DND-41 (cell line): ENCODE measurements around the gene FBXO21.

Experiments
- ATAC-seq: fragments of 200-7000 bp; cut with Tn5 transposase; 3 replicates; pipeline ENCODE4 v1.9.1; 2021; ENCODE audit warnings: low read depth; ENCODE audit not compliant: insufficient read depth
- DNase-seq: peaks from one replicate; pipeline ENCODE4 v3.0.0-alpha.2; 2020
- H2AFZ ChIP-seq: 2 replicates; pipeline ENCODE4 v1.6.0; 2012; ENCODE audit warnings: low read depth, low read length
- H3K27ac ChIP-seq: 2 replicates; pipeline ENCODE4 v1.5.1; 2012; ENCODE audit warnings: low read length, inconsistent platforms
- H3K27me3 ChIP-seq: fragments of 200-600 bp; sonication (generic); 2 replicates; pipeline ENCODE4 v1.6.0; 2012; ENCODE audit warnings: low read length, mild to moderate bottlenecking, inconsistent platforms; ENCODE audit not compliant: insufficient read depth, poor library complexity
- H3K36me3 ChIP-seq: 2 replicates; pipeline ENCODE4 v1.5.1; 2012; ENCODE audit warnings: low read length, inconsistent platforms; ENCODE audit not compliant: insufficient read depth
- H3K4me1 ChIP-seq: 2 replicates; pipeline ENCODE4 v1.5.1; 2012; ENCODE audit warnings: mild to moderate bottlenecking, low read length; ENCODE audit not compliant: insufficient read depth
- H3K4me2 ChIP-seq: 2 replicates; pipeline ENCODE4 v1.6.0; 2012; ENCODE audit warnings: mild to moderate bottlenecking, moderate library complexity, low read length, inconsistent platforms; ENCODE audit not compliant: insufficient read depth
- H3K4me3 ChIP-seq, 2 experiments: fragments of 200-600 bp in 1 of 2; shearing (Covaris generic) in 1 of 2; 2 replicates each; pipeline ENCODE4 v1.5.1; 2012 to 2016; ENCODE audit warnings: inconsistent platforms in 2 of 2, low read length in 2 of 2, mild to moderate bottlenecking in 2 of 2, low read depth in 1 of 2, moderate library complexity in 1 of 2
- H3K79me2 ChIP-seq: 2 replicates; pipeline ENCODE4 v1.6.0; 2012; ENCODE audit warnings: low read length, inconsistent platforms; ENCODE audit not compliant: insufficient read depth
- H3K9ac ChIP-seq: 2 replicates; pipeline ENCODE4 v1.6.0; 2012; ENCODE audit warnings: low read depth, mild to moderate bottlenecking, inconsistent platforms, low read length, moderate library complexity
- H3K9me3 ChIP-seq: 2 replicates; pipeline ENCODE4 v1.5.1; 2012; ENCODE audit warnings: low read length, moderate library complexity, mild to moderate bottlenecking, inconsistent platforms; ENCODE audit not compliant: insufficient read depth, severe bottlenecking
- H4K20me1 ChIP-seq: 2 replicates; pipeline ENCODE4 v1.6.0; 2012; ENCODE audit warnings: low read length; ENCODE audit not compliant: insufficient read depth
- EZH2 ChIP-seq: IDR thresholded peaks from 3 replicates; pipeline ENCODE4 v1.6.1; 2012; ENCODE audit warnings: borderline replicate concordance, low read depth, mild to moderate bottlenecking, moderate library complexity, low read length, inconsistent platforms; ENCODE audit not compliant: severe bottlenecking
- TF ChIP-seq, protein P1 (sequence below): IDR thresholded peaks from 2 replicates; pipeline ENCODE4 v1.5.1; 2012; ENCODE audit warnings: borderline replicate concordance, low read length, moderate library complexity, mild to moderate bottlenecking; ENCODE audit not compliant: poor library complexity, severe bottlenecking; ENCODE audit errors: extremely low read depth

FBXO21 gene

DNA sequence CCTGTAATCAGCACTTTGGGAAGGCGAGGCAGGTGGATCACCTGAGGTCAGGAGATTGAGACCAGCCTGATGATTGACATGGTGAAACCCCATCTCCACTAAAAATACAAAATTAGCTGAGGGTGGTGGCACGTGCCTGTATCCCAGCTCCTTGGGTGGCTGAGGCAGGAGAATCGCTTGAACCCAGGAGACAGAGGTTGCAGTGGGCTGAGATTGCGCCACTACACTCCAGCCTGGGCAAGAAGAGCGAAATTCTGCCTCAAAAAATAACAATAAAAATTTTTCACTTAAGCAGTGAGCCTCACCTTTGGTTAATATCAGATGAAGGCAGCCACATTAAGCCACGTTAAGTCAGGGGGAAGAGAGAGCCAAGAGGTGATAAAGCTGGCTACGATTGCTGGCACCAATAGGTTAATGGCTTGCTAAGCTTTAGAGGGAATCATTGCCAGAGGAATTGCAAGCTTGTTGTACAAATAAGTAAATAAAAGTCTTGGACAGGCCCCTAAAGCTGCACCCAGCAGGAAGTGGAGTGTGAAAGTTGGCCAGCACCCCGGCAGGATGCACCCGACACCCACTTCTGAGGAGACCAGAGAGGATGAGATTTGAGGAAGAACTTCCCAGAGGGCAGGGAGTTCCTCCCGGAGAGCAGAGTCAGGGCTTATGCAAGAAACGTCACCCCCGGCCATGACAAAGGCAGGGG, 49.7 kb downstream of the FBXO21 start:
- no peaks in the 10 kb centered on the region for H3K9me3 ChIP-seq

DNA sequence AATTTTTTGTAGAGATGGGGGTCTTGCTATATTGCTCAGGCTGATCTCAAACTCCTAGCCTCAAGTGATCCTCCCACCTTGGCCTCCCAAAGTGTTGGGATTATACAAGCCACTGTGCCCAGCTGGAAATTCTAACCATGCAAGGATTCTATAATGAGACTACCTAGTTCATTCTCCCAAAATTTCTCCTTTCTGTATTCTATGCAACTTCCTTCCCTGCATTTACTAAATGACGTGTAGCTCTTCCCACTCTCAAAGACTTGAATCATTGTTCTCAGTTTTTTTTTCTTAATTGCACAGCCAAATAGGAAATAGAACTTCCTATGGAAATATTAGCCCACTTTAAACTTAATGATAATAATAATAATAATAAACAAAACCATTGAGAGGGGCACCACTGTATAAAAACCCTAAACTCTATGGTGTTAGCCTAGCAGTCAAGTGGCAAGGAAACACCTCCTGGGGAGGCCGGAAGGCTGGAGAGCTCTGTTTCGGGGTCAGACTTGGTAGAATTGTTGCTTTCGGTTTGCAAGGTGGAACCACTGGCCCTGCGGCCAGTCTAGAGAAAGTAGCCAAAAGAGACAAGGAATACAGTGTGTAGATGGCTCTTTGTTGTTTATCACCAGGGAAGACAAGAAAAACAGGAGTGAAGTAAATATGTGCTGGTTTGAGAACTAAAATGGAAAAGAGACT, 51.1 kb downstream of the FBXO21 start:
- no peak overlapping the region for H3K27ac ChIP-seq
- H3K79me2 ChIP-seq: no peaks in the 10 kb centered on the region
- DNase-seq: no peak
- H4K20me1 ChIP-seq: peaks cover under 1% of the 10 kb centered on the region; the same call in 1 of the 2 replicates
- no peak overlapping the region for H3K9ac ChIP-seq
- TF ChIP-seq EZH2: no peak
- TF ChIP-seq, protein P1, sequence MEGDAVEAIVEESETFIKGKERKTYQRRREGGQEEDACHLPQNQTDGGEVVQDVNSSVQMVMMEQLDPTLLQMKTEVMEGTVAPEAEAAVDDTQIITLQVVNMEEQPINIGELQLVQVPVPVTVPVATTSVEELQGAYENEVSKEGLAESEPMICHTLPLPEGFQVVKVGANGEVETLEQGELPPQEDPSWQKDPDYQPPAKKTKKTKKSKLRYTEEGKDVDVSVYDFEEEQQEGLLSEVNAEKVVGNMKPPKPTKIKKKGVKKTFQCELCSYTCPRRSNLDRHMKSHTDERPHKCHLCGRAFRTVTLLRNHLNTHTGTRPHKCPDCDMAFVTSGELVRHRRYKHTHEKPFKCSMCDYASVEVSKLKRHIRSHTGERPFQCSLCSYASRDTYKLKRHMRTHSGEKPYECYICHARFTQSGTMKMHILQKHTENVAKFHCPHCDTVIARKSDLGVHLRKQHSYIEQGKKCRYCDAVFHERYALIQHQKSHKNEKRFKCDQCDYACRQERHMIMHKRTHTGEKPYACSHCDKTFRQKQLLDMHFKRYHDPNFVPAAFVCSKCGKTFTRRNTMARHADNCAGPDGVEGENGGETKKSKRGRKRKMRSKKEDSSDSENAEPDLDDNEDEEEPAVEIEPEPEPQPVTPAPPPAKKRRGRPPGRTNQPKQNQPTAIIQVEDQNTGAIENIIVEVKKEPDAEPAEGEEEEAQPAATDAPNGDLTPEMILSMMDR: no peak
- peaks cover 13% of the 10 kb centered on the region for H3K4me1 ChIP-seq
- peaks cover 10% of the 10 kb centered on the region for H3K36me3 ChIP-seq
- no peak overlapping the region for H2AFZ ChIP-seq
- no peak for ATAC-seq
- no peak overlapping the region for H3K4me3 ChIP-seq
- no peaks in the 10 kb centered on the region for H3K27me3 ChIP-seq
- H3K4me2 ChIP-seq: no peak overlapping the region
- H3K9me3 ChIP-seq: no peaks in the 10 kb centered on the region

More for the DNA sequence above, 49.7 kb downstream of the FBXO21 start:
- ATAC-seq (no peak), DNase-seq (no peak)
- no peak overlapping the region for H3K4me3 ChIP-seq
- H3K79me2 ChIP-seq: no peaks in the 10 kb centered on the region
- H2AFZ ChIP-seq: no peak overlapping the region
- H3K4me2 ChIP-seq: no peak overlapping the region
- TF ChIP-seq, protein P1: no peak
- TF ChIP-seq EZH2: no peak
- H3K27ac ChIP-seq: no peak overlapping the region
- peaks cover 4% of the 10 kb centered on the region; the same call in 1 of the 2 replicates for H4K20me1 ChIP-seq
- no peaks in the 10 kb centered on the region for H3K27me3 ChIP-seq
- no peaks in the 10 kb centered on the region for H3K4me1 ChIP-seq
- H3K9ac ChIP-seq: no peak overlapping the region
- H3K36me3 ChIP-seq: peaks cover 20% of the 10 kb centered on the region

DNA sequence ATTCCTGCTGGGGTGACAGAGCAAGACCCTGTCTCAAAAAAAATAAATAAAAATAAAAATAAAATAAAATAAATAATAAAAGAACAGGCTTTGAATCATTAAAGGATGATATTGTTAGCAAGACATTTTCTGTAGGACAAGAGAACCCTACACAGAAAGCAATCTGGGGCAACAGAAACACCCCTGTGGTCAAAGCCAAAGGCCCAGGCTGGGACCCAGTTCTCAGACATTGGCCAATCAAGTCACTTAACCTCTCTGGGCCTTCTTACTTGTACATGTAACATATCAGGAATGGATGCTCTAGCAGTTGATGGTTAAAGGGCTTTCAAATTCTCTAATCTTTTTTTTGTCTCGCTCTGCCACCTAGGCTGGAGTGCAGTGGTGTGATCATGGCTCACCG, 55.5 kb downstream of the FBXO21 start:
- peaks cover 27% of the 10 kb centered on the region for H3K4me1 ChIP-seq
- TF ChIP-seq, protein P1: no peak
- peak overlapping the region; percentile 87 for H3K27ac ChIP-seq
- H3K4me2 ChIP-seq: peak overlapping the region; percentile 57
- H3K36me3 ChIP-seq: no peaks in the 10 kb centered on the region
- peak overlapping the region; percentile 46 for H3K9ac ChIP-seq
- no peak for DNase-seq
- H3K4me3 ChIP-seq: no peak overlapping the region
- H3K79me2 ChIP-seq: no peaks in the 10 kb centered on the region
- H3K9me3 ChIP-seq: no peaks in the 10 kb centered on the region
- ATAC-seq: no peak
- no peaks in the 10 kb centered on the region for H3K27me3 ChIP-seq
- H4K20me1 ChIP-seq: no peaks in the 10 kb centered on the region
- H2AFZ ChIP-seq: peak overlapping the region; percentile 62
